Measurements from ENCODE around the gene HOOK2.

DNA sequence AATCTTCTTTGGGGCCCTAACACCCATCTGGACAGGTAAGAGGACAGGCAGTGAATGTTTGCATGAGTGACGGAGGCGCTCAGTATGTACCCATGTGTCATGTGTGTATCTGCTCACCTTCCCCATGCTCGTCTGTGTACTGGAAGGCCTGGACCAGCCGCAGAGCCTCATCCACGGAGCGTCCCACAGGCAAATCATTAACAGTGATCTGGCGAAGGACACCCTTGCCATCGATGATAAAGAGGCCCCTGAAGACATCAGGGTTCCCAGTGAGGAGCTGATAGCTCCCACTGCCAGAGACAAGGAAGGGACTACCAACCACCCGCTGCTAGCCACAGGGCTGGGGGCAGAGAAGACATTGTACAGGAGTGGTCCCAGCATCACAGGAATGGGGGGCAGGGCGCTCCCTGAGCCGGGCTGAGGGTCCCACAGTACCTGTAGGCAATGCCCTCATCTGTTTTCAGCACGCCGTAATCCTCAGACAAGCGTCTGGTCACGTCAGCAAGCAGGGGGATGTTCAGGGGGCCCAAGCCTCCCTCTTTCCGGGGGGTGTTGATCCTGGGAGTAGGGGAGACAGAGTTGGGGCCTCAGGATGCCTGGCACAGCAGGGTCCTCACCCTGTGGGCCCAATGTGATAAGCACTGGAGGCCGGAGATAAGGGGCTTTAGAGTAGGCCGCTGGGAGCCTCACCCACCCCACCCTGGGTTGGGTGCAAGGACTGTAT is 24.6 kb upstream of the HOOK2 start:
- no peak for TF ChIP-seq POLR2A (IDR thresholded peaks at IDR 0.05)
- TF ChIP-seq, protein P1, sequence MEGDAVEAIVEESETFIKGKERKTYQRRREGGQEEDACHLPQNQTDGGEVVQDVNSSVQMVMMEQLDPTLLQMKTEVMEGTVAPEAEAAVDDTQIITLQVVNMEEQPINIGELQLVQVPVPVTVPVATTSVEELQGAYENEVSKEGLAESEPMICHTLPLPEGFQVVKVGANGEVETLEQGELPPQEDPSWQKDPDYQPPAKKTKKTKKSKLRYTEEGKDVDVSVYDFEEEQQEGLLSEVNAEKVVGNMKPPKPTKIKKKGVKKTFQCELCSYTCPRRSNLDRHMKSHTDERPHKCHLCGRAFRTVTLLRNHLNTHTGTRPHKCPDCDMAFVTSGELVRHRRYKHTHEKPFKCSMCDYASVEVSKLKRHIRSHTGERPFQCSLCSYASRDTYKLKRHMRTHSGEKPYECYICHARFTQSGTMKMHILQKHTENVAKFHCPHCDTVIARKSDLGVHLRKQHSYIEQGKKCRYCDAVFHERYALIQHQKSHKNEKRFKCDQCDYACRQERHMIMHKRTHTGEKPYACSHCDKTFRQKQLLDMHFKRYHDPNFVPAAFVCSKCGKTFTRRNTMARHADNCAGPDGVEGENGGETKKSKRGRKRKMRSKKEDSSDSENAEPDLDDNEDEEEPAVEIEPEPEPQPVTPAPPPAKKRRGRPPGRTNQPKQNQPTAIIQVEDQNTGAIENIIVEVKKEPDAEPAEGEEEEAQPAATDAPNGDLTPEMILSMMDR (IDR thresholded peaks at IDR 0.05 in 8 of 11, conservative IDR thresholded peaks at IDR 0.05 in 3 of 11): no peak
- no peak for TF ChIP-seq POLR2AphosphoS5 (IDR thresholded peaks at IDR 0.05)

All from spleen (tissue), 7 donors.